Peyer's patch (tissue), 4 donors: ENCODE data around the gene NCKAP5L.

ENCODE experiments used
- POLR2A ChIP-seq, 2 donors: fragments of 450-650 bp; IDR thresholded peaks; one replicate each; pipeline ENCODE4 v1.5.1; 2017; ENCODE audit warnings: antibody characterized with exemption in 2 of 2, mild to moderate bottlenecking in 2 of 2, moderate library complexity in 2 of 2
- TF ChIP-seq, protein P1 (sequence below), 6 experiments: fragments of 450-650 bp in 4 of 6; fragments of 200-600 bp in 2 of 6; sonication (generic) in 1 of 6; IDR thresholded peaks; one replicate each; pipeline ENCODE4 v1.5.1; 2017 to 2019; ENCODE audit warnings: antibody characterized with exemption in 6 of 6, mild to moderate bottlenecking in 3 of 6, moderate library complexity in 1 of 6

DNA sequence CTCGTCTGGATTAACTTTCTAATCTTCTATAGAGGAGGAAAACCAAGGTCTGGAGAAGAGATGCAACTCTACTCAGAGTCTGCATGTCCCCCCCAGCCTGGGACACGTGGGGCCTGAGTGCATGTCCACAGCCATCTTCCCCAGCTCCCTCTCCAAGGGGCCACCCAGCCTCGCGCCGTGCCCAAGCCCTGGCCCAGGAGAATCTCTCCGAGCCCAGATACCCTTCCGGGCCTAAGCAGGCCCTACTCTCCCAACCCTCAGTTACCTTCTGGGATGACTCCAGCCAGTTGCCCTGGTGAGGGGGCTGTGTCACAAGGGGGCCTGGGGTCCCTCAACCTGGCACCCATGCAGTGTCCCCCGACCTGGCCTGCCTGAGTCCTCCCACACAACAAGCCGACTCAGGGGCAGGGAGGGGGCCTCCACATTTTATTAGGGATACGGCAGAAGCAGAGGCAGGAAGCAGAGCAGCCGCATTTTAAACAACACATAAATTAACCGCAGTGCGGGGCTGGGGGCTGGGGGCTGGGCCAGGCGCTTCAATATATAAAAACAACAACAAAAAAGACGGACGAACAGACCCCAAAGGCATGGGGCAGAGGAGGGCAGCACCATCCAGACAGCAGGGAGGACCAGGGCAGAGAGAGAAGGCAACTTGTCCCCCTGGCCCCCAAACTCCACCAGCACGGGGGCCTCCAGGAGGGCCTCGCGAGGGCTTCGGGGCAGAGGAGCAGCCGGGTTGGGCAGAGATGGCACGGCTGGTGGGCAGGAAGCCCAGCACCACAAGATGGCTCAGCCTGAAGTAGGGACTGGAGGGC is 37.3 kb downstream of the NCKAP5L start:
- TF ChIP-seq, protein P1, sequence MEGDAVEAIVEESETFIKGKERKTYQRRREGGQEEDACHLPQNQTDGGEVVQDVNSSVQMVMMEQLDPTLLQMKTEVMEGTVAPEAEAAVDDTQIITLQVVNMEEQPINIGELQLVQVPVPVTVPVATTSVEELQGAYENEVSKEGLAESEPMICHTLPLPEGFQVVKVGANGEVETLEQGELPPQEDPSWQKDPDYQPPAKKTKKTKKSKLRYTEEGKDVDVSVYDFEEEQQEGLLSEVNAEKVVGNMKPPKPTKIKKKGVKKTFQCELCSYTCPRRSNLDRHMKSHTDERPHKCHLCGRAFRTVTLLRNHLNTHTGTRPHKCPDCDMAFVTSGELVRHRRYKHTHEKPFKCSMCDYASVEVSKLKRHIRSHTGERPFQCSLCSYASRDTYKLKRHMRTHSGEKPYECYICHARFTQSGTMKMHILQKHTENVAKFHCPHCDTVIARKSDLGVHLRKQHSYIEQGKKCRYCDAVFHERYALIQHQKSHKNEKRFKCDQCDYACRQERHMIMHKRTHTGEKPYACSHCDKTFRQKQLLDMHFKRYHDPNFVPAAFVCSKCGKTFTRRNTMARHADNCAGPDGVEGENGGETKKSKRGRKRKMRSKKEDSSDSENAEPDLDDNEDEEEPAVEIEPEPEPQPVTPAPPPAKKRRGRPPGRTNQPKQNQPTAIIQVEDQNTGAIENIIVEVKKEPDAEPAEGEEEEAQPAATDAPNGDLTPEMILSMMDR (IDR thresholded peaks at IDR 0.05) = no peak
- no peak for TF ChIP-seq POLR2A (IDR thresholded peaks at IDR 0.05)
